K562 treated with DMSO at 1 percent for 24 hours (cell line): ENCODE data around the gene TC2N. TPM values are rescaled to one million over a fixed set of nuclear protein-coding genes. Genes with fewer than 3 reads are reported as not detected.

Experiments
- total RNA-seq: library from RNA; unstranded; fragments of 300-600 nt; gene quantifications from 2 replicates; pipeline ENCODE4 v1.2.3, GENCODE V29; 2022; ENCODE audit warnings: low read depth; ENCODE audit not compliant: insufficient read depth

Gene TC2N
- total RNA-seq = 1.9 and 3.2 TPM in 2 replicates

DNA sequence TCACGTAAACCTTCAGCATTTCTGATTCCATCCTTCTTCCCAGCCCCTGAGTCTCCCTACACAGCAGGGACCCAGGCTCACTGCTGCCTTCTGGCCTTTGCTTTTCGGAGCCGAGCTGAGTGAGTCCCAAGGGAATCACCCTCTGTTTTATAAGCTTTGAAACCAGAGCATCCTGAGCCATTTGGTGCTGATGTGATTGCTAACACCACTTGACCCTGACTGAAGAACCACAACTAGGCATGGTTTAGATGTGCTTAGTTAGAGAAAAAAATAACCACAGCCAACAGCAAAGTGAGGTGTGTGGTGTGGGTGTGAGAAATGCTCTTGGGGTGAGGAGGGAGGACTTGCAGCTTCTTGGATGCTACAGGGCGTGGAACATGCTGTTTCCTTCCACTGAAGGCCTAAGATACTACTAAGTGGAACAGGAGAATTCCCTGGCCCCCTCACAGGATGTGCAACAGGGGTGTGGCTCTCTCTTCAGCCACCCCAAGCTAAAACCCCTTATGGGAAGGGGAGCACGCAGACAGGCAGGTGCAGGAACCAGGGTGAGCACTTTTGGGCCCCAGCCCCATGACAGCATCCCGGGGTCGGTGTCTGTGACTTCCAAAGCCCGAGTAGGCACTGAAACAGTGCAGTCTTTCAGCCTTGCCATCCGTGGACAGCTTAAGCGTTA, at the start of gene TC2N:
TC2N (minus strand) TSS at position 221 of the 673 bp plus-strand sequence. CDS start 53,767 bp downstream, outside the sequence.

DNA sequence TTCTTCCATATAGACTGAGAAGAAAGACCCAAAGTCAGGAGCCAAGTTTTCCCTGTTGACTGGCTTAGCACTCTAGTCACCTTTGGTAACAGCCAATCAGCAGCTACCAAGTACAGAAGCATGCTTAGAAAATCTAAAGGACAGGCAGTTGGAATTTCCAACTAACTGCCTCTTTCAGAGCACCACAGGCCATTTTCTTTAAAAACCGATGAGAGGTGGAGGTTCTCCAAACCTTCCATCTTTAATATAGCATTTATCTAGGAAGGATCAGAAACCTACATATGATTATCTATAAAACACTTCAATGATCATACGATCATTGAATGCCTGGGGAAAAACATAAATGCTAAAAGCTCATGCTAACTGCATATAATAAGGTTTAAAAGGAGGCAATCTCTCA, 135.3 kb downstream of the TC2N start, which contains the start of gene CATSPERB:
CATSPERB (minus strand) TSS at position 101 of the 400 bp plus-strand sequence. CDS start 2,607 bp downstream, outside the sequence.

Other genes with a start within 250 kb of the TC2N start
- not detected in 2 replicates for gene CATSPERB, start 135.4 kb downstream of the TC2N start, total RNA-seq
- not detected in 2 replicates for gene FBLN5, start 80.2 kb upstream of the TC2N start, total RNA-seq
- 4.6 and 7.1 TPM in 2 replicates for gene TRIP11, start 172.5 kb upstream of the TC2N start, total RNA-seq
- 5.4 and 6.1 TPM in 2 replicates for gene ATXN3, start 239.0 kb upstream of the TC2N start, total RNA-seq